ENCODE data around the gene MYMK. TPM values are rescaled to one million over a fixed set of nuclear protein-coding genes. Genes with fewer than 3 reads are reported as not detected.

Gene MYMK
- total RNA-seq, 1 experiment from 2014 or later: not detected

DNA sequence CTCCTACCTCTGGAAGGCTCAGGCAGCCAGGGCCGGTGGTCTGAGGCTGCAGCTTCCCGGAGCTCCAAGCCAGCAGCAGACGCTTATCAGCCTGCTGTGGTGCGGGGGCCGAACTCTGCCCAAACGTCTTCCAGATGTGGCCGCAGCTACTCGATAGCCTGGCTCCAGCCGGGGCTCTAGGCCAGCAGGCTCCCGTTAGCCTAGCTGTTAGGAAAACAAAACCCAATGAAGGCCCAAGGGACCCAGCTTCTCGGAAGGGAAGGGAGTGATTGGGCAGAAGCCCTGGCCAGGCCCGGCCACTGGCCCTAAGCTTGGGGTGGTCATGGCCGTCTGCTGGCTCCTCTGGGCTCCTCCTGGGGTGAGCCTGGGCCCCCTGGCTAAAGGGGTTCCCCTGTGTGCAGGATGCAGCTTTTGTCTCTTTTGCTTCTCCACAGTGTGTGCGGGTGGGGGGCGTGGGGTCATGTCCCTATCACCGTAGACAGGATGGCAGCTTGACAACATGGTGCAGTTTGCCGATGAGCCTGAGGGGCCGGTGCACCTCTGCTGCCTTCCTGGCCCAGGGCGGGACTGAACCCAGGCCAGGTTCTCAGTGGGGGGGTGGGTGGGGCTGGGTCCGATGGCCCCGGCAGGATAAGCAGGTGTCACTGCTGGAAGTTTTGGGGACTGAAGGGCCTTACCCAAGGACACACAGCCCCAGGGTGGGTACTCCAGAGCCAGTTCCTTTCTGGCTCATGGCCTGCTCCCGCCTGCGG is 18.7 kb downstream of the MYMK start:
- POLR2A ChIA-PET: no interaction called here
- H3K9ac ChIP-seq (ENCODE audit: low read length): no peak overlapping the region
- ATAC-seq (no peak), DNase-seq (ENCODE audit: low read depth, low spot score) (no peak)
- no peaks in the 10 kb centered on the region for H3K36me3 ChIP-seq (ENCODE audit: control insufficient read depth in 1 of 2, insufficient read depth in 2 of 2, low read length in 2 of 2)
- BruUV-seq (replicated peaks): no TSS peak
- H3K4me1 ChIP-seq (ENCODE audit: control insufficient read depth in 1 of 2, insufficient read depth in 2 of 2, low read length in 2 of 2): peaks cover 6 to 10% of the 10 kb centered on the region in 2 experiments; a peak in 3 of 4 replicates
- no peaks in the 10 kb centered on the region for H3K79me2 ChIP-seq (ENCODE audit: insufficient read depth, low read length)
- no peaks in the 10 kb centered on the region for H4K20me1 ChIP-seq (ENCODE audit: insufficient read depth)
- intact Hi-C loops (cut with micrococcal nuclease): no loop called here
- CTCF ChIA-PET: interaction anchor here (1.1 kb wide), 1 partner anchor 20 kb away, joined by 4 read pairs; no protein-coding TSS in a partner anchor
- H3K27me3 ChIP-seq (ENCODE audit: insufficient read depth, low read length): no peaks in the 10 kb centered on the region
- RAD21 ChIA-PET (ENCODE audit: low non-redundant PET in 1 of 2, low total read pairs in 2 of 2, uncharacterized antibody in 2 of 2, unreplicated experiment in 2 of 2): no interaction called here
- H3K9me3 ChIP-seq (ENCODE audit: control insufficient read depth in 1 of 2, insufficient read depth in 1 of 2, low read depth in 1 of 2, low read length in 2 of 2): peaks cover 8 to 17% of the 10 kb centered on the region in 2 experiments
- no peak overlapping the region for H2AFZ ChIP-seq (ENCODE audit: low read depth, low read length, poor library complexity, severe bottlenecking)
- H3K27ac ChIP-seq (ENCODE audit: low read depth, low read length): no peak overlapping the region
- no peak for TF ChIP-seq CEBPB (IDR thresholded peaks at IDR 0.05; ENCODE audit: low read depth)
- TF ChIP-seq, protein P1, sequence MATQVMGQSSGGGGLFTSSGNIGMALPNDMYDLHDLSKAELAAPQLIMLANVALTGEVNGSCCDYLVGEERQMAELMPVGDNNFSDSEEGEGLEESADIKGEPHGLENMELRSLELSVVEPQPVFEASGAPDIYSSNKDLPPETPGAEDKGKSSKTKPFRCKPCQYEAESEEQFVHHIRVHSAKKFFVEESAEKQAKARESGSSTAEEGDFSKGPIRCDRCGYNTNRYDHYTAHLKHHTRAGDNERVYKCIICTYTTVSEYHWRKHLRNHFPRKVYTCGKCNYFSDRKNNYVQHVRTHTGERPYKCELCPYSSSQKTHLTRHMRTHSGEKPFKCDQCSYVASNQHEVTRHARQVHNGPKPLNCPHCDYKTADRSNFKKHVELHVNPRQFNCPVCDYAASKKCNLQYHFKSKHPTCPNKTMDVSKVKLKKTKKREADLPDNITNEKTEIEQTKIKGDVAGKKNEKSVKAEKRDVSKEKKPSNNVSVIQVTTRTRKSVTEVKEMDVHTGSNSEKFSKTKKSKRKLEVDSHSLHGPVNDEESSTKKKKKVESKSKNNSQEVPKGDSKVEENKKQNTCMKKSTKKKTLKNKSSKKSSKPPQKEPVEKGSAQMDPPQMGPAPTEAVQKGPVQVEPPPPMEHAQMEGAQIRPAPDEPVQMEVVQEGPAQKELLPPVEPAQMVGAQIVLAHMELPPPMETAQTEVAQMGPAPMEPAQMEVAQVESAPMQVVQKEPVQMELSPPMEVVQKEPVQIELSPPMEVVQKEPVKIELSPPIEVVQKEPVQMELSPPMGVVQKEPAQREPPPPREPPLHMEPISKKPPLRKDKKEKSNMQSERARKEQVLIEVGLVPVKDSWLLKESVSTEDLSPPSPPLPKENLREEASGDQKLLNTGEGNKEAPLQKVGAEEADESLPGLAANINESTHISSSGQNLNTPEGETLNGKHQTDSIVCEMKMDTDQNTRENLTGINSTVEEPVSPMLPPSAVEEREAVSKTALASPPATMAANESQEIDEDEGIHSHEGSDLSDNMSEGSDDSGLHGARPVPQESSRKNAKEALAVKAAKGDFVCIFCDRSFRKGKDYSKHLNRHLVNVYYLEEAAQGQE (IDR thresholded peaks at IDR 0.05; ENCODE audit: low read depth): no peak
- TF ChIP-seq CBX3 (IDR thresholded peaks at IDR 0.05; ENCODE audit: low read depth): no peak
- TF ChIP-seq EZH2phosphoT487 (IDR thresholded peaks at IDR 0.05; ENCODE audit: borderline replicate concordance): no peak
- TF ChIP-seq RAD21 (IDR thresholded peaks at IDR 0.05; ENCODE audit: low read depth): no peak
- TF ChIP-seq, protein P2, sequence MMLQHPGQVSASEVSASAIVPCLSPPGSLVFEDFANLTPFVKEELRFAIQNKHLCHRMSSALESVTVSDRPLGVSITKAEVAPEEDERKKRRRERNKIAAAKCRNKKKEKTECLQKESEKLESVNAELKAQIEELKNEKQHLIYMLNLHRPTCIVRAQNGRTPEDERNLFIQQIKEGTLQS (IDR thresholded peaks at IDR 0.05): no peak
- TF ChIP-seq SP1 (IDR thresholded peaks at IDR 0.05; ENCODE audit: low read depth): no peak
- TF ChIP-seq ZBTB33 (IDR thresholded peaks at IDR 0.05; ENCODE audit: extremely low read depth, insufficient replicate concordance, low read length): no peak
- no peak for TF ChIP-seq ELF1 (IDR thresholded peaks at IDR 0.05; ENCODE audit: borderline replicate concordance, low read depth)
- no peak for TF ChIP-seq SRF (IDR thresholded peaks at IDR 0.05; ENCODE audit: low read depth)
- TF ChIP-seq POLR2AphosphoS5 (IDR thresholded peaks at IDR 0.05; ENCODE audit: low read depth, low read length): no peak
- TF ChIP-seq POLR2A (IDR thresholded peaks at IDR 0.05; ENCODE audit: borderline replicate concordance, extremely low read depth, insufficient read depth, insufficient read length): no peak
- TF ChIP-seq ZFX (IDR thresholded peaks at IDR 0.05): no peak
- no peak overlapping the region for H3K4me2 ChIP-seq (ENCODE audit: low read length)
- H3K4me3 ChIP-seq (replicated peaks in 1 of 2; ENCODE audit: low read depth in 1 of 2, low read length in 2 of 2): no peak overlapping the region
- no peaks in the 10 kb centered on the region for H3K9me2 ChIP-seq (ENCODE audit: insufficient read depth)

Measured in HCT116 (cell line).